ENCODE data around the gene MAT2A.
"Not testable (repeated sequence)": the region's sequence is repeated elsewhere in the genome, so short reads cannot be mapped to it uniquely, and the experiment has no call there.

The MAT2A gene

GRCh38 chr2:85592299-85592698 is 53.3 kb downstream of the MAT2A start:
- not testable (repeated sequence) for H3K27ac Mint-ChIP-seq, H3K9me3 Mint-ChIP-seq, DNase-seq, H3K27me3 Mint-ChIP-seq, H3K4me3 Mint-ChIP-seq, ATAC-seq
- peaks cover 58% of the 10 kb centered on the region for H3K4me1 Mint-ChIP-seq

DNA sequence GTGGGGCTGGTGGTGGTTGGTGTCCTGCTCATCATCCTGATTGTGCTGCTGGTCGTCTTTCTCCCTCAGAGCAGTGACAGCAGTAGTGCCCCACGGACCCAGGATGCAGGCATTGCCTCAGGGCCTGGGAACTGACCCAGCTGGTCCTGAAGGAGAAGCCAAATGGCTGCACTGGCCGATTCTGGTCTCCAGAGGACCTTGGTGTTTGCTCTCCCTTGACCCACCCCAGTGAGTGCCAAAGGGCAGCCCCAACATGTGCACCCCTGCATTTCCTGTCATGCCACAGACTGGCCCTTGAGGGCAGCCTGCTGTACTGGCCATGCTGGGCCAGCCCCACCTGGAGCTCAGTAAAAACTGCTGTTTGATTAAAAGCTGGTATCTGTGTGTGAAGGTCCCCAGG is 54.1 kb downstream of the MAT2A start:
- ATAC-seq (no peak), DNase-seq (no peak)
- no peaks in the 10 kb centered on the region for H3K27me3 Mint-ChIP-seq
- peaks cover 57% of the 10 kb centered on the region for H3K4me1 Mint-ChIP-seq
- no peaks in the 10 kb centered on the region for H3K9me3 Mint-ChIP-seq
- no peak overlapping the region for H3K4me3 Mint-ChIP-seq
- no peak overlapping the region for H3K27ac Mint-ChIP-seq
